Measurements from ENCODE around the gene FBN3.

GRCh38 chr19:8111376-8111775 is 38.0 kb downstream of the FBN3 start:
- TF ChIP-seq CTCF (conservative IDR thresholded peaks at IDR 0.05 in 1 of 2, IDR thresholded peaks at IDR 0.05 in 1 of 2; ENCODE audit: extremely low read depth in 1 of 2, insufficient read depth in 1 of 2, low read depth in 1 of 2, low read length in 2 of 2) (no peak), EZH2 (IDR thresholded peaks at IDR 0.05; ENCODE audit: borderline replicate concordance, low read length) (no peak)

Data from mammary epithelial cell (primary cell).